ENCODE measurements around the gene TINCR.

DNA sequence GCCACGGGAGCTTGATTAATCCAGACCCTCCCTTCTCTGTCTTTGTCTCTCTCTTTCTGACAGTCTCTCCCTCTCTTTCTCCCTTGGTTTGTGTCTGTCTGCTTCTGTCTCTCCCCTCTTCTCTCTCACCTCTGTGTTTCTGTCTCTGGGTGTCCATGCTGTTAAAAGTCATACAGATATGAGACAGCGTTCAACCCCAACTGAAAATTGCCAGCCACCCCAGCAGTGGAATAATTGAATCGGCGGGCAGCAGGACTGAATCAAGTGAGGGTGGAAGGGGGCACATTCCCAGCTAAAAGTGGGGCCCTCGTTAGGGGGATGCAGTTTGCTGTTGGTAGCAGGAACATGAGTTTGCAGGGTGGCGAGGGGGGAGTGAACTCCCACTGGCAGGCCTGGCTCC lies 43.7 kb downstream of the TINCR start:
- TF ChIP-seq, protein P1, sequence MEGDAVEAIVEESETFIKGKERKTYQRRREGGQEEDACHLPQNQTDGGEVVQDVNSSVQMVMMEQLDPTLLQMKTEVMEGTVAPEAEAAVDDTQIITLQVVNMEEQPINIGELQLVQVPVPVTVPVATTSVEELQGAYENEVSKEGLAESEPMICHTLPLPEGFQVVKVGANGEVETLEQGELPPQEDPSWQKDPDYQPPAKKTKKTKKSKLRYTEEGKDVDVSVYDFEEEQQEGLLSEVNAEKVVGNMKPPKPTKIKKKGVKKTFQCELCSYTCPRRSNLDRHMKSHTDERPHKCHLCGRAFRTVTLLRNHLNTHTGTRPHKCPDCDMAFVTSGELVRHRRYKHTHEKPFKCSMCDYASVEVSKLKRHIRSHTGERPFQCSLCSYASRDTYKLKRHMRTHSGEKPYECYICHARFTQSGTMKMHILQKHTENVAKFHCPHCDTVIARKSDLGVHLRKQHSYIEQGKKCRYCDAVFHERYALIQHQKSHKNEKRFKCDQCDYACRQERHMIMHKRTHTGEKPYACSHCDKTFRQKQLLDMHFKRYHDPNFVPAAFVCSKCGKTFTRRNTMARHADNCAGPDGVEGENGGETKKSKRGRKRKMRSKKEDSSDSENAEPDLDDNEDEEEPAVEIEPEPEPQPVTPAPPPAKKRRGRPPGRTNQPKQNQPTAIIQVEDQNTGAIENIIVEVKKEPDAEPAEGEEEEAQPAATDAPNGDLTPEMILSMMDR (IDR thresholded peaks at IDR 0.05; ENCODE audit: insufficient read depth, low read length, poor library complexity, severe bottlenecking) = no peak
- TF ChIP-seq EZH2phosphoT487 (conservative IDR thresholded peaks at IDR 0.05; ENCODE audit: low read length) = no peak

Measured in SU-DHL-6 (cell line).